Cardiac septum (tissue), 1 donor: ENCODE data around the gene ZNF431. TPM values are rescaled to one million over a fixed set of nuclear protein-coding genes. Genes with fewer than 3 reads are reported as not detected.

Experiments
- total RNA-seq: library from RNA; stranded (reverse); fragmentation: NEBNext Ultra II Directional; extraction: Animal tissue kit (Norgen Biotek cat#: 25700); gene quantifications from one replicate; pipeline ENCODE4 v1.2.1, GENCODE V29; 2021
- donor health status: DM: no; HTN: no; CAD: no.

ZNF431 gene
- total RNA-seq, 1 donor from 2014 or later = 14.3 TPM

Other genes with a start within 250 kb of the ZNF431 start
- 3.5 TPM for gene ZNF85, start 218.8 kb upstream of the ZNF431 start, total RNA-seq
- 6.2 TPM for gene ZNF430, start 121.4 kb upstream of the ZNF431 start, total RNA-seq
- gene ZNF714, start 59.8 kb upstream of the ZNF431 start, total RNA-seq = 2.6 TPM
- 6.8 TPM for gene ZNF708, start 187.4 kb downstream of the ZNF431 start, total RNA-seq
- gene ZNF738, start 217.0 kb downstream of the ZNF431 start, total RNA-seq = 3.0 TPM